T-helper 17 cell (primary cell): Measurements from ENCODE around the gene SMYD2. TPM values are rescaled to one million over a fixed set of nuclear protein-coding genes. Genes with fewer than 3 reads are reported as not detected.

Source experiments
- ATAC-seq: fragments of 150-1000 bp; cut with Tn5 transposase; 2 replicates; pipeline ENCODE4 v1.10.0; 2021; ENCODE audit warnings: mild to moderate bottlenecking, moderate library complexity
- DNase-seq, 3 donors: peaks; one replicate each; pipeline versions ENCODE4 v3.0.0 to v3.0.0-alpha.2; 2020 to 2021
- H3K9me3 ChIP-seq: one replicate; pipeline ENCODE4 v1.7.0; 2013; ENCODE audit warnings: low read length, mild to moderate bottlenecking; ENCODE audit not compliant: control insufficient read depth, poor library complexity, severe bottlenecking
- H3K27ac Mint-ChIP-seq: one replicate; pipeline ENCODE4 v1.8.0; 2022; ENCODE audit warnings: mild to moderate bottlenecking, moderate library complexity, mixed read lengths
- H3K27me3 Mint-ChIP-seq: one replicate; pipeline ENCODE4 v1.8.0; 2022; ENCODE audit warnings: mixed read lengths
- H3K36me3 Mint-ChIP-seq: one replicate; pipeline ENCODE4 v1.8.0; 2022; ENCODE audit warnings: low read depth, mixed read lengths
- H3K4me1 Mint-ChIP-seq: one replicate; pipeline ENCODE4 v1.8.0; 2022; ENCODE audit warnings: mild to moderate bottlenecking, mixed read lengths
- H3K4me3 Mint-ChIP-seq: one replicate; pipeline ENCODE4 v1.8.0; 2022; ENCODE audit warnings: mild to moderate bottlenecking, moderate library complexity, mixed read lengths
- total RNA-seq, 4 donors: library from RNA in 2 of 4; stranded (reverse) in 2 of 4; gene quantifications; one replicate each; pipeline ENCODE4 v1.2.3 and lab custom pipeline; 2022 to 2026

SMYD2 gene
- total RNA-seq, 2 donors from 2014 or later: 27.1 to 33.2 TPM

DNA sequence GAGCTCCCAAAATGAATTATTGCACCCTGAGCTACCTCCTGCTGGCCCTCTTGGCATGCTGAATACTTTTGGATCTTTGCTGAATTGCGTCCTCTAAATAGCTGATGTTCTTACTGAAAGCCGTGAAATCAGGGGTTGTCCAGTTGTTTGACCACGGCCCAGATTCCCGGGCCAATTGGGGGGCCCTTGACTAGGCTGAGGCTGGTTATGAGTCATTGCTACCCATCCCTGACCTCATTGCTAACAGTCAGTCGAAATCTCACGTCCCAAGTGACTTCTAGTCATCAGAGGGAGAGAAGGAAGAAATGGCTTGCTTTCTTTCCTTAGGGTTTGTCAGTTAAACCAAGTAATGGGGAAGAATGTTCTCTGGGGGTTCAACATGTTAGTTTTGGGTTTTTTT is 37.4 kb downstream of the SMYD2 start:
- DNase-seq: no peak
- Mint-ChIP-seq H3K27ac (no peak overlapping the region), H3K27me3 (no peaks in the 10 kb centered on the region), H3K36me3 (peaks cover 8% of the 10 kb centered on the region), H3K4me3 (no peak overlapping the region), H3K4me1 (peaks cover 9% of the 10 kb centered on the region)
- H3K9me3 ChIP-seq: no peaks in the 10 kb centered on the region
- no peak for ATAC-seq

DNA sequence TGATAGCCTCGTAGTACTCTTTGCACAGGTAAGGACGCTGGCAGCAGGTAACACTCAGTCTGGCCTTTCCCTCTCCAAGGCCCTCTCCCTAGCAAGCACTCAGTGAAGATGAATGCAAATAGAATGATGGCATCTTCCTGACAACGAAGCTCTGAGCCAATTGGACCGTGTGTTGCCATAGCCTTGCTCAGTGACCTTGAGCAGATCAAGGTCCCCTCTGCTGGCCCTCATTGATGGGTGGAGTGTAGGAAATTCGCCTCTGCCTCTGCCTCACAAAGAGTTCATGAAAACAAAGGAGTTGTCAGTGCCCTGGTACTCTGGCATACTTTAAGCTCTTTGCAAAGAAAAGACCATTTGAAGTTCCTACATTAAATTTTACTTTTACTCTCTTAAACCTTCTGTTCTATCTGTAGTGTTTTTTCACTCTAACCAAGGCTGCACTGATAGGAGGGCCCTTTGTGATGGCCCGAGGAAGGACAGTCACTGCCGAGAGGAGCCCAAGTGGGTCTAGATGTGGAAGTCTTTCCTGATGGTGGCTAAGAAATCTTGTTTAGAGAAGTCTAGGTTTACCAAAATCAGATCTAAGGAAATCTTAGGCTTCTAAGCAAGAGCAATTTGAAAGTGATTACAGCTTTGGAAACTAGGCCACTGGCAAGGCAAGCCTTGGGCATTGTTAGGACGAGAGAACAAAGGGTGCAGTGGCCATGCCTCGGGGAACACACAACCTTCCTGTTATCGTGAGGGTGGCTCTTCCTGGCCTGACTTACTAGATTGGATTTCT is 38.2 kb downstream of the SMYD2 start:
- Mint-ChIP-seq H3K36me3 (peaks cover 5% of the 10 kb centered on the region), H3K4me3 (no peak overlapping the region), H3K4me1 (peaks cover 6% of the 10 kb centered on the region), H3K27ac (peak overlapping the region; percentile 74), H3K27me3 (no peaks in the 10 kb centered on the region)
- ATAC-seq (no peak), DNase-seq (no peak)
- H3K9me3 ChIP-seq: no peaks in the 10 kb centered on the region

DNA sequence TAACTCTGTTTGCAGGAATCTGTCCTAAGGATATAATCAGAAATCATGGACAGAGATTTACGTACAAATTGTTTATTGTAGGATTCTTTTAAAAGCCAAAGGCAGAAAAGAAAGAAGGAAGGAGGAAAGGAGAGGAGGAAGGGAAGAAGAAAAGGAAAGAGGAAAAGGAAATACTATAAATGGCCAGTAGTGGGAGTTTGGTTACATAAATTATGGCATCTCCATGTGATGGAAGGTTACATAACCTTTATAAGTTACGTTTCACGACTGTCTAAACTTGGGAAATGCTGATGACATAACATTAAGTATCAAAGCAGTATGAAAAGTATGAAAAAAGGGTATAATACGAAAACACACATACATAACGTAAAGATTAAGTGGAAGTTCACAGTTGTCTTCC is 39.0 kb downstream of the SMYD2 start:
- peaks cover 6% of the 10 kb centered on the region for H3K4me1 Mint-ChIP-seq
- H3K9me3 ChIP-seq: no peaks in the 10 kb centered on the region
- peak overlapping the region; percentile 74 for H3K27ac Mint-ChIP-seq
- H3K27me3 Mint-ChIP-seq: no peaks in the 10 kb centered on the region
- H3K4me3 Mint-ChIP-seq: no peak overlapping the region
- DNase-seq (no peak), ATAC-seq (no peak)
- H3K36me3 Mint-ChIP-seq: peaks cover 5% of the 10 kb centered on the region

DNA sequence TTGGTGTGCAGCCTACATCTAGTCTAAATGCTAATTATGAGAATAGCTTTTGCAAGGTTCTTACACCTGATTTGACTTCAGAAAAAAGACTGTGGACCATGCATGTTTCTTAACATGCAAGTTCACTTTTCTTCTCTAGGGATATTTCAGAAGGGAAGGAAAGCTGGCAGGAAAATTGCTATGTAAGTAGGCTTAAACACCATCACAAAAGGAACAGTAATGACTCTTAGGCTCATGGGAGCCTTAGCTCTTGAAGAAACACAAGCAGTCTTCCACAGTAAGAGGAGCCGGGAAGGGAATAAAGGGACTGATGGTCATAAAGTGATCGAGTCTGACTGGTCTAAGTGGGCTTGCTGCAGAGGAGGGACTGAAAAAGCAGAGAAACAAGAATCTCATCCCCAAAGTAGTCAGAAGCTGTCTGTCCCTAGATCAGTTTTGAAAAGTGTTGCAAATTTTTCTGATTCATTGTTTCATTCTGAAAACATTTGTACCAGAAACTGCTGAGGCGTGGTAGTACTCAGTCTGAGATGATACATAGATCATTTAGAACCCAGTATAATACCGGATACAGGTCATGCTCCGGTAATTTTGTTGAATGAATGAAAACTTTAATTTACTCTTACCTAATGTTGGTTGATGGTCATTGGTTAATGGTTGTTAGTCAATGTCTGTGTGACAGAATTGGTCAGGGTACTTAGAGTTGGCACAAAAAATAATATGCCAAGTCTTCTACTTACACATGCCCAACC is 40.9 kb downstream of the SMYD2 start:
- Mint-ChIP-seq H3K36me3 (no peaks in the 10 kb centered on the region), H3K4me1 (peaks cover 3% of the 10 kb centered on the region), H3K27ac (no peak overlapping the region), H3K27me3 (no peaks in the 10 kb centered on the region), H3K4me3 (no peak overlapping the region)
- H3K9me3 ChIP-seq: no peaks in the 10 kb centered on the region
- no peak for DNase-seq
- no peak for ATAC-seq

DNA sequence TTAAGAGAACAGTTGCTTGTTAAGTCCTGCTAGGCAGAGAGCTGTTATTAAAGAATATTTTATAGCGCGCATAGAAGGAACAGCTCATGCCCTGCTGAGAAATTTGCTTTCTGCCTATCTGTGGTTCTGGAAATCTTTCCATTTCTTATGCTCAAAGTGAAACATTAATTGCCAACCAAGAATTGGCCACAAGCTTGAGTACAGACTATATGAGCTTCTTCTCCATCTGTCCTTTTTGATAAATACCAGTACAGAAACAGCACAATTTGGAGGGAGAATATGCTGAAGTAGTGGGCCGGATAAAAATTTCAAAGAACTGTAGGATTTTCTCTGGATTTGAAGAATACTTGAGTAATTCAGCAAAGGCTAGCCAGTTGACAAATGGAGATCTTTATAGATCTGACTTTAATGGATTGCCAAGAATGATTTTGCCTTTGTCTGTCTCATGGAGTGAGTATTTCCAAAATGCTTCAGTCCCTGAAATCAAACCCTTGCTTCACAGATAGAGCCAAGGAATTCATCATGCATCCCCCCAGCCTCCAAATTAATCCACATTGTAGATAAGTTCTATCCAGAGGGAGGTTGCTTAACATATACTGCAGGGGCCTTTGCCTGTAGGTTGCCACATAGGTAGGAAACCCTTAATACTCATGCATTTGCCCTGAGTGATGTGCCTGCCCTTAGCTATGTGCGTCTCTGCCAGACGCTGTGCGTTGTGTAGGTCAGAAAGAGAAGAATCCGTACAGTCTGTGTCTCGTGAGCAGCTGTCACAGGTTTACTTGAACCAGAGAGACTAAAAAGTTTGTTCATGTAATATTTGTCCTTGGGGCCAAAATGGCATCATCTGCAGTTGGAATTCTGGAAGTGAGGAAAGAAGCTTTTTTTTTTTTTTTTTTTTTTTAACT is 44.2 kb downstream of the SMYD2 start:
- no peaks in the 10 kb centered on the region for H3K9me3 ChIP-seq
- Mint-ChIP-seq H3K27me3 (no peaks in the 10 kb centered on the region), H3K4me1 (peaks cover 3% of the 10 kb centered on the region), H3K27ac (no peak overlapping the region), H3K4me3 (no peak overlapping the region), H3K36me3 (no peaks in the 10 kb centered on the region)
- ATAC-seq (no peak), DNase-seq (no peak)

DNA sequence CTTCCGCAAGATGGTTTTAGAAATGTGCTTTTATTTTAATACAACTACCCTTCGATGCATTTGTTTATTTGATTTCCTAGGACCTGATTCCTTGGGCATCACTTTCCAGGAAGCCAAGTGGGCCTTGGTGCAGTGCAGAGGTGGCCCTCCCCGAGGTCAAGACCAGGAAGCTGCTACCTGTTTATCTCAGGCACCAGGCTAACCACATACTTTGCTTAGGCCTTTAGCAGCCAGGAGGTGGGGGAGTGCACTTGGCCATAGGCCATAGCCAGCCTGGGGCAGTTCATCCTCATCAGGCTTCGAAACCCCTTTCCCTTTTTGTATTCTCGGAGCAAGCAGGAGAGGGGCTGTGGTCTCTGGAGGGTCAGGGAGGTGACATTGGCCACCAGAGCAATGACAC is 45.4 kb downstream of the SMYD2 start:
- Mint-ChIP-seq H3K36me3 (peaks cover 4% of the 10 kb centered on the region), H3K4me1 (peaks cover 3% of the 10 kb centered on the region)

DNA sequence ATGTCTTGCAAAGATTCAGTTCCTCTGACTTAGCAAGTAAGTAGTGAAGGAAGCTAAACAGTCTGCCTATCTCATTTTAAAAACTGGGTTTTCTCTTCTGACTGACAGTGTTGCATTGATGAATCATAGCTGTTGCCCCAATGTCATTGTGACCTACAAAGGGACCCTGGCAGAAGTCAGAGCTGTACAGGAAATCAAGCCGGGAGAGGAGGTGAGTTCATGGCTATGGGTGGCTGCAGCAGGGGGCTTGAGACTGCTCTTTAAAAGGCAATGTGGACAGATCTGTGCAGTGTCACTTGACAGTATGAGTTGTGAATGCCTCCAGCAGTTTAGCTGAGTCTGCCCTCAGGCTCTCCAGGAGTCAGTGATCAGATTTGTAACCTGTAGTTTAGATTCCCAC is 46.6 kb downstream of the SMYD2 start:
- peak overlapping the region; percentile 67 for H3K27ac Mint-ChIP-seq
- no peaks in the 10 kb centered on the region for H3K27me3 Mint-ChIP-seq
- ATAC-seq: no peak

More for the DNA sequence above, 45.4 kb downstream of the SMYD2 start:
- DNase-seq (no peak), ATAC-seq (no peak)
- H3K27me3 Mint-ChIP-seq: no peaks in the 10 kb centered on the region
- H3K4me3 Mint-ChIP-seq: no peak overlapping the region
- no peaks in the 10 kb centered on the region for H3K9me3 ChIP-seq
- H3K27ac Mint-ChIP-seq: no peak overlapping the region

DNA sequence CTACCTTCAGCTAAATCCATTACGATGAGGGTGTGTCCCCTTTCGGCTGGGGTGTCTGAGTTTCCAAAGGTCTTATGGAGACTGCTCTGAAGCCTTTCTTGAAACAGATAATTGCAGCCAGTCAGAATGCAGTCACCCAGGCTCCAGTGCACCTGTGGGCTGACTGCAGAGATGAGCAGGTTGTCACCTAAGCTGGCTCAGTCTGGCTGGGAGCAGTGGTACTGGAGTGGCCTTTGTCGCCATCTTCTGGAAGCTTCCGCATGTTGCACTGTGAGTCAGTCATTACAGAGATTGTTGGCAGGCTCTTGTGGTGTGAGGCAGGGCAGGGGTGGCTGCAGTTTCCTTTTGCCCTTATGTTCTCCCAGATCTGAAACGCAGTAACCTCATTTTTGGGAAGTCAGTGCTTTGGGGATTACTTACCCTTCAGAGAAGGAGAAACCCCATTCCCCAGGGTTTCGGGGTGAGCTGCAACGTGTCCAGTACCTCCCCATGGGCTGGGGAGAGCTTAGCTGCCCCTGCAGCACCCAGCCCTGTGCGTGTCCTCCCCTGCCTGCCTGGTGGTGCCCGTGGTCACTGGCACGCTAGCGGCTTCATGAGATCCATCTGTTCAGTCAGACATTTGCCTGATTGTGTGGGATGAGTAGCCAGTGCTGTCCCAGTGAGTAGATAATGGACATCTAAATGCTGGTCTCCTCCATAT is 48.0 kb downstream of the SMYD2 start:
- DNase-seq (peak; percentile 41 to 70 (median 50)), ATAC-seq (peak; percentile 98)
- Mint-ChIP-seq H3K4me1 (peaks cover 5% of the 10 kb centered on the region), H3K4me3 (no peak overlapping the region), H3K27me3 (no peaks in the 10 kb centered on the region), H3K27ac (no peak overlapping the region), H3K36me3 (peaks cover 4% of the 10 kb centered on the region)
- H3K9me3 ChIP-seq: no peaks in the 10 kb centered on the region

More for the DNA sequence above, 46.6 kb downstream of the SMYD2 start:
- no peaks in the 10 kb centered on the region for H3K9me3 ChIP-seq
- no peak for DNase-seq
- Mint-ChIP-seq H3K36me3 (peaks cover 4% of the 10 kb centered on the region), H3K4me1 (peaks cover 5% of the 10 kb centered on the region), H3K4me3 (no peak overlapping the region)

DNA sequence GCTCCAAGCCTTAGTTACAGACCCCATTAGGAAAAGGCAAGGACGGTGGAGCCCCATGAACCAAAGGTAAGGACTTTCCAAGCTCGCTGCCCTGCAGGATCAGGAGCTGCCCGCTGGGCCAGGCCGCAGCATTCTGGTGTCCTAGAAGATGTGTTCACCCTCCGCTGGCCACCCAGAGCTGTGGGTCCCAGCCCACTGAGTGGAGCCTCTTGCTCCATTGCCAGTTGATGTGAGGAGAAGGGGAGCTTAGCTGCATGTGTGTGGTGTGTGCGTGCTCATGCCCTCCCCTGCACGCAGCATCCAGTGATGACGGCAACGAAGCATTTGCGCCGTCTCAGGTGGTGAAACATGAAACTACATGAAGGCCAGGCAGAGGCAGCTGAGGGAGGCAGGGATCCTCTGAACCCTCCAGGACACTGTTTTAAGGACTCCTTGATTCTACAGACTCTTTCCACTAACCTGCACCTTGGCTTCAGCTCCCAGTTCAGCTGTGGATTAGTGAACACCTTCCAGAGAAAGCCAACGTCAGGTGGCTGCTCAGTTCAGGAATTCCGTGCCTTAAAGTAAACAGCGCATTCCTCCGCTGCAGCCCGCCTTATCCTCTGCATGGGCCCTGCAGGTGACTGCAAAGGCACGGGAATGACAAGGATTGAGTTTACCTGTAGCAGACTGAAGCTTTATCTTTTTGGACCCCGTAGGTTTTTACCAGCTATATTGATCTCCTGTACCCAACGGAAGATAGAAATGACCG is 48.7 kb downstream of the SMYD2 start:
- H3K9me3 ChIP-seq: no peaks in the 10 kb centered on the region
- Mint-ChIP-seq H3K4me1 (peaks cover 5% of the 10 kb centered on the region), H3K4me3 (no peak overlapping the region), H3K36me3 (peaks cover 4% of the 10 kb centered on the region), H3K27me3 (no peaks in the 10 kb centered on the region), H3K27ac (no peak overlapping the region)
- ATAC-seq: no peak
- DNase-seq: no peak

DNA sequence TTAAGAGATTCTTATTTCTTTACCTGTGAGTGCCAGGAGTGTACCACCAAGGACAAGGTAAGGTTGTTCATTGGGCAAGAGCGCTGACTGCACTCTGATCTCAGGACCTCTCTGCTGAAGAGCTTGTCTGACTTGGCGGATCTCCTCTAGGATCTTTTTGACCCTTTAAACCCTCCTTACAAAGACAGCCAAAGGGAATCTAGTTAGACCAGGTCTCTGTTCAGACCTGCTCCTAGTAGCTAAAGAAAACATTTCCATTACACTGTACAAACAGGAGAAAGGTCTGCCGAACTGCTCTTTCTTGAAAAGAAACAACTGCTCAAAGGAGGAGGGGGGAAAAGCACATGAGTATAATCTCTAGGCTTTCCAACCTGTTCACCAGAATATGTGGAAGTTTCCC is 49.3 kb downstream of the SMYD2 start:
- Mint-ChIP-seq H3K4me1 (peaks cover 5% of the 10 kb centered on the region), H3K27me3 (no peaks in the 10 kb centered on the region), H3K4me3 (no peak overlapping the region), H3K36me3 (peaks cover 4% of the 10 kb centered on the region), H3K27ac (no peak overlapping the region)
- no peaks in the 10 kb centered on the region for H3K9me3 ChIP-seq
- DNase-seq (no peak), ATAC-seq (no peak)

DNA sequence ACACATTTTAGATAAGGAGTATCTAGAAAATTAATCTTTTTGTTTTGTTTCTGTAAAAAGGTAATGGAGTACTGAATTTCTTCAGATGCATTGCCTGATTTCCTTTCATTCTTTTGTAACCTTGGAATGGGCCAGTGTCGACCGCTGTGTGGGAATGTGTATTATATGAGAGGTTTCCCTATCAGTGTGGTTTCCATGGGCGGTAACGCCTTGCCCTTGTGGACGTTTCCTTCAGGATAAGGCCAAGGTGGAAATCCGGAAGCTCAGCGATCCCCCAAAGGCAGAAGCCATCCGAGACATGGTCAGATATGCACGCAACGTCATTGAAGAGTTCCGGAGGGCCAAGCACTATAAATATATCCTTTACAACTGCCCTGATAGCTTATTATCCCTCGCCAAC is 49.8 kb downstream of the SMYD2 start:
- ATAC-seq: no peak
- Mint-ChIP-seq H3K36me3 (peaks cover 4% of the 10 kb centered on the region), H3K4me1 (peaks cover 5% of the 10 kb centered on the region), H3K27ac (no peak overlapping the region), H3K27me3 (no peaks in the 10 kb centered on the region), H3K4me3 (no peak overlapping the region)
- DNase-seq: no peak
- H3K9me3 ChIP-seq: no peaks in the 10 kb centered on the region

DNA sequence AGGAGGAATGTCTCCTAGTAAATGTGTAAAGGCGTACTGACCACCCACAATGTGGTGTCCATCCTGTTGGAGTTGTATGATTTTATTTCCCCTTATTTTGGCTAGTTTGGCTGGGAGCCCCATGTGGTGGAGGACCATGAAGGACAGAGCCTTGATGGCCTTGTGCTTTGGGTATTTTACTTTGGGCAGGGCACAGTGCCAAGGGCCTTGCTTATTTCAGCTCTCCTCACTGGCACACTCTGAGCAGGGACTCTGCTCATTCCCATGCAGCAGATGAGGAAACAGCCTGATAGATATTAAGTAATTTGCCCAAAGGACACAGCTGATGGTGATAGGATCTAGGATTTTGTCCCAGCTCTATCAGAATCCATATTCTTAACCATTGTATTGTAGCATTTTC is 50.2 kb downstream of the SMYD2 start:
- no peak for DNase-seq
- H3K27ac Mint-ChIP-seq: no peak overlapping the region
- H3K36me3 Mint-ChIP-seq: peaks cover 4% of the 10 kb centered on the region

More for the DNA sequence above, 50.2 kb downstream of the SMYD2 start:
- no peak for ATAC-seq
- H3K4me3 Mint-ChIP-seq: no peak overlapping the region
- no peaks in the 10 kb centered on the region for H3K27me3 Mint-ChIP-seq
- no peaks in the 10 kb centered on the region for H3K9me3 ChIP-seq
- peaks cover 5% of the 10 kb centered on the region for H3K4me1 Mint-ChIP-seq
